AG09309 (cell line): ENCODE results near the gene GSC2.
"Not testable (repeated sequence)": the region's sequence is repeated elsewhere in the genome, so short reads cannot be mapped to it uniquely, and the experiment has no call there.

Experiments
- DNase-seq: peaks from one replicate; pipeline ENCODE4 v3.0.0-alpha.2; 2010; ENCODE audit warnings: low read depth
- H3K4me3 ChIP-seq: 2 replicates; pipeline ENCODE4 v1.5.1; 2011; ENCODE audit warnings: mild to moderate bottlenecking, low read depth, low read length, moderate library complexity; ENCODE audit not compliant: control insufficient read depth
- TF ChIP-seq, protein P1 (sequence below): IDR thresholded peaks from 2 replicates; pipeline ENCODE4 v1.5.1; 2011; ENCODE audit warnings: mild to moderate bottlenecking, low read depth, low read length, inconsistent platforms; ENCODE audit not compliant: insufficient read depth, control insufficient read depth; ENCODE audit errors: missing control alignments

Gene GSC2

GRCh38 chr22:19167106-19167869 is 17.2 kb upstream of the GSC2 start:
- TF ChIP-seq, protein P1, sequence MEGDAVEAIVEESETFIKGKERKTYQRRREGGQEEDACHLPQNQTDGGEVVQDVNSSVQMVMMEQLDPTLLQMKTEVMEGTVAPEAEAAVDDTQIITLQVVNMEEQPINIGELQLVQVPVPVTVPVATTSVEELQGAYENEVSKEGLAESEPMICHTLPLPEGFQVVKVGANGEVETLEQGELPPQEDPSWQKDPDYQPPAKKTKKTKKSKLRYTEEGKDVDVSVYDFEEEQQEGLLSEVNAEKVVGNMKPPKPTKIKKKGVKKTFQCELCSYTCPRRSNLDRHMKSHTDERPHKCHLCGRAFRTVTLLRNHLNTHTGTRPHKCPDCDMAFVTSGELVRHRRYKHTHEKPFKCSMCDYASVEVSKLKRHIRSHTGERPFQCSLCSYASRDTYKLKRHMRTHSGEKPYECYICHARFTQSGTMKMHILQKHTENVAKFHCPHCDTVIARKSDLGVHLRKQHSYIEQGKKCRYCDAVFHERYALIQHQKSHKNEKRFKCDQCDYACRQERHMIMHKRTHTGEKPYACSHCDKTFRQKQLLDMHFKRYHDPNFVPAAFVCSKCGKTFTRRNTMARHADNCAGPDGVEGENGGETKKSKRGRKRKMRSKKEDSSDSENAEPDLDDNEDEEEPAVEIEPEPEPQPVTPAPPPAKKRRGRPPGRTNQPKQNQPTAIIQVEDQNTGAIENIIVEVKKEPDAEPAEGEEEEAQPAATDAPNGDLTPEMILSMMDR: no peak
- DNase-seq: no peak
- no peak overlapping the region for H3K4me3 ChIP-seq

GRCh38 chr22:19166421-19166820 is 16.3 kb upstream of the GSC2 start:
- TF ChIP-seq, protein P1: no peak
- H3K4me3 ChIP-seq: no peak overlapping the region
- DNase-seq: no peak

GRCh38 chr22:19164425-19164824 is 14.3 kb upstream of the GSC2 start:
- DNase-seq: no peak
- TF ChIP-seq, protein P1: no peak
- H3K4me3 ChIP-seq: no peak overlapping the region

GRCh38 chr22:19158649-19159048 is 8.6 kb upstream of the GSC2 start:
- H3K4me3 ChIP-seq, DNase-seq: not testable (repeated sequence)

DNA sequence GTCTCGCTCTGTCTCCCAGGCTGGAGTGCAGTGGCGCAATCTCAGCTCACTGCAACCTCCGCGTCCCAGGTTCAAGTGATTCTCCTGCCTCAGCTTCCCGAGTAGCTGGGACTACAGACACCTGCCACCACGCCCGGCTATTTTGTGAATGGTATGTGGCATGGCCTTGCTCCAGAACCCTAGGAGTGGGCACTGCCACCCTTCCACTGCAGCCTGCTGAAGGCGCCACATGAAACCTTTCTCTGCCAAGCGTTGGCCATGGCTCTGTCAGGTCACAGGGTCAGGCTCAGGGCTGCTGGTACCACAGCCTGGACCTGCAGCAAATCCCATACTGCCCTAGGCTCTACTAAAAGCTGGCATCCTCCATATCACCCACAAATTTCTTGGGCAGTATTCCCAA is 6.0 kb upstream of the GSC2 start:
- DNase-seq, H3K4me3 ChIP-seq: not testable (repeated sequence)

DNA sequence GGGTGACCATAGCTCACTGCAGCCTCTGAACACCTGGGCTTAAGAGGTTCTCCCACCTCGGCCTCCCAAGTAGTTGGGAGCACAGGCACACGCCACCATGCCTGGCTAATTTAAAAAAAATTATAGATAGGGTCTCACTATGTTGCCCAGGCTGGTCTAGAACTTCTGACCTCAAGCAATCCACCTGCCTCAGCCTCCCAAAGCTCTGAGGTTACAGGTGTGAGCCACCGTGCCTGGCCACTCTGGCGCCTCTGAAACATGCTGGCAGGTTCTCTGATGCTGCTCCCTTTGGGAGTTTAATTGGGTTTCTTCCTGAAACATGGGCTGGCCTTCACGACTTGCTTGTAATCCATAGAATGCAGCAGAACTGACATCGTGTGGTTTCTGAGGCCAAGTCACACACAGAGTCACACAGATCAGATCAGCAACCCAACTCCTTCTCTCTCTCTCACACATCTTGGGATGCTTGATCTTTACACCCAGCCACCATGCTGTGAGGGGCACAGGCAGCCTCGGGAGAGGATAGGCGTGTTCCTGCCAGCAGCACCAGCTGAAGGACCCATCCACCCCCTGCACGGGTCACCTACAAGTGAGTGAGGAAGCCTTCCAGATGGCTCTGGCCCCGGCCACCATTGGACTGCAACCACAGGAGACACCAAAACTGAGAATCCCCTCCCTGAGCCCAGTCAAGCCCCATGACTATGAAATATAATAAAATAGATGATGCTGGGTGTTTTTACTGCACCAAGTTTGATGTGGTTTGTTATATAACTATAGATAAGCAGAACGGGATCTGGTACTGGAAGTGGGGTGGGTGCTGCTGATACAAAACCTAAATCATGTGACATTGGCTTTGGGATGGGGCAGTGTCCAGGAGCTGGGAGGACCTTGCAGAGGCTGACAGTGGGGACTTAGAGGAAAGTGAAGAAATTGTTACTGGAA is 3.1 kb upstream of the GSC2 start:
- TF ChIP-seq, protein P1: no peak
- H3K4me3 ChIP-seq: no peak overlapping the region
- no peak for DNase-seq

- TF ChIP-seq, protein P1: no peak
- DNase-seq: no peak
- H3K4me3 ChIP-seq: no peak overlapping the region
Observed at GRCh38 chr22:19151329-19152191, 1.5 kb upstream of the GSC2 start.
